DOHH2 (cell line): ENCODE results near the gene ZNF860.

Experiments
- EZH2phosphoT487 ChIP-seq: fragments of 200-600 bp; sonication (generic); IDR thresholded peaks from 2 replicates; pipeline ENCODE4 v1.6.1; 2017; ENCODE audit warnings: borderline replicate concordance, mild to moderate bottlenecking, antibody characterized with exemption, low read length, moderate library complexity, mixed read lengths
- TF ChIP-seq, protein P1 (sequence below): fragments of 200-600 bp; sonication (generic); IDR thresholded peaks from one replicate; pipeline ENCODE4 v1.5.1; 2014; ENCODE audit warnings: antibody characterized with exemption, mild to moderate bottlenecking, low read depth, low read length; ENCODE audit not compliant: poor library complexity, severe bottlenecking

DNA sequence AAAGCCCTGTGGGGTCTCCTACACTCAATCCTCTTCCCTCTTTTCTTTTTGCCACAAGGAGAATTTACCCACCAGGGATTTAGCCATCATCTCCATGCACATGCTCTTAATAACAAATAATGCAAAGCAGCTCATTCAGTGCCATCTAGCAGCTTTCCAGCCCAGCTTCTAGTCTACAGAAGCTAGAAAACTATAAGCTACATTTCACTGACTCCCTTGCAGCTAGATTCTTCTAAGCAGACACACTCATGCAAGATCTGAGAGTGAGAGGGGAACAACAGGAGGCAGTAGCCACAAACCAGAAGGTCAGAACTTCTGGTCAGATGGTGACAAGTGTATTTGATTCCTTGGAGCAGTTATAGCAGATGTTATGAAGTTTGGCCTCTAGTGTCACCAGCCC is 26.0 kb upstream of the ZNF860 start:
- TF ChIP-seq, protein P1, sequence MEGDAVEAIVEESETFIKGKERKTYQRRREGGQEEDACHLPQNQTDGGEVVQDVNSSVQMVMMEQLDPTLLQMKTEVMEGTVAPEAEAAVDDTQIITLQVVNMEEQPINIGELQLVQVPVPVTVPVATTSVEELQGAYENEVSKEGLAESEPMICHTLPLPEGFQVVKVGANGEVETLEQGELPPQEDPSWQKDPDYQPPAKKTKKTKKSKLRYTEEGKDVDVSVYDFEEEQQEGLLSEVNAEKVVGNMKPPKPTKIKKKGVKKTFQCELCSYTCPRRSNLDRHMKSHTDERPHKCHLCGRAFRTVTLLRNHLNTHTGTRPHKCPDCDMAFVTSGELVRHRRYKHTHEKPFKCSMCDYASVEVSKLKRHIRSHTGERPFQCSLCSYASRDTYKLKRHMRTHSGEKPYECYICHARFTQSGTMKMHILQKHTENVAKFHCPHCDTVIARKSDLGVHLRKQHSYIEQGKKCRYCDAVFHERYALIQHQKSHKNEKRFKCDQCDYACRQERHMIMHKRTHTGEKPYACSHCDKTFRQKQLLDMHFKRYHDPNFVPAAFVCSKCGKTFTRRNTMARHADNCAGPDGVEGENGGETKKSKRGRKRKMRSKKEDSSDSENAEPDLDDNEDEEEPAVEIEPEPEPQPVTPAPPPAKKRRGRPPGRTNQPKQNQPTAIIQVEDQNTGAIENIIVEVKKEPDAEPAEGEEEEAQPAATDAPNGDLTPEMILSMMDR, result no peak
- no peak for TF ChIP-seq EZH2phosphoT487
